ENCODE measurements around the gene PLA2G4B. TPM values are rescaled to one million over a fixed set of nuclear protein-coding genes. Genes with fewer than 3 reads are reported as not detected.

PLA2G4B gene
- total and polyA plus RNA-seq, 2 of the 8 experiments (the other 6 are each of a cell fraction or from before 2014, with no cell fraction given), result 4.2 to 9.2 TPM

- no peaks in the 10 kb centered on the region for H3K9me3 ChIP-seq (ENCODE audit: insufficient read depth in 2 of 2, low read depth in 1 of 2, low read length in 1 of 2)
- 92 to 100% methylated on average over 1 to 9 of the region's 9 CpGs for WGBS, 2 experiments (ENCODE audit: extremely low coverage in 1 of 2, insufficient coverage in 1 of 2, insufficient read length in 1 of 2, insufficient replicate concordance in 2 of 2, low coverage in 1 of 2, low lambda C conversion rate in 2 of 2, missing lambda C conversion rate in 1 of 2)
- no peak overlapping the region; the same call in 1 of the 2 replicates for H2BK5ac ChIP-seq (ENCODE audit: low read depth, low read length)
- FAIRE-seq (no peak), DNase-seq (ENCODE audit: low read depth in 1 of 2, low spot score in 2 of 2) (no peak)
- H4K20me1 ChIP-seq (replicated peaks in 1 of 2; ENCODE audit: control insufficient read depth in 1 of 2, insufficient read depth in 2 of 2, low read length in 2 of 2), result peaks cover 0 to 2% of the 10 kb centered on the region in 2 experiments
- no peak overlapping the region for H3K23ac ChIP-seq (ENCODE audit: insufficient read length)
- H3K79me2 ChIP-seq (ENCODE audit: control insufficient read depth in 1 of 2, insufficient read depth in 2 of 2, low read length in 2 of 2), result no peaks in the 10 kb centered on the region
- H2BK15ac ChIP-seq (ENCODE audit: low read length), result no peak overlapping the region
- no peaks in the 10 kb centered on the region for H3K79me1 ChIP-seq (ENCODE audit: low read depth, low read length)
- no peak overlapping the region for H3K14ac ChIP-seq (ENCODE audit: insufficient read length)
- no peaks in the 10 kb centered on the region for H3K36me3 ChIP-seq (ENCODE audit: control insufficient read depth in 2 of 4, insufficient read depth in 4 of 4, low read length in 3 of 4)
- no peak overlapping the region for H3K4me2 ChIP-seq (ENCODE audit: insufficient read depth in 1 of 2, low read depth in 2 of 2, low read length in 2 of 2)
- no peak overlapping the region for H2AFZ ChIP-seq (ENCODE audit: low read length)
- no peak overlapping the region for H4K5ac ChIP-seq (ENCODE audit: insufficient read length, low read depth, low read length)
- no peaks in the 10 kb centered on the region; a peak in 1 of 7 replicates for H3K4me1 ChIP-seq (replicated peaks in 1 of 4; ENCODE audit: control insufficient read depth in 3 of 4, insufficient read depth in 4 of 4, low read length in 3 of 4)
- no peak overlapping the region for H3K18ac ChIP-seq (ENCODE audit: extremely low read depth, low read length)
- 0 out of 2 replicates have a peak overlapping the region, but pooled peaks have one; percentile 39 for H2AK5ac ChIP-seq (ENCODE audit: low read depth, low read length)
- H3K4me3 ChIP-seq (ENCODE audit: extremely low read depth in 1 of 4, insufficient read depth in 2 of 4, low read depth in 3 of 4, low read length in 4 of 4), result no peak overlapping the region
- no peak overlapping the region for H3K9ac ChIP-seq (replicated peaks in 1 of 4; ENCODE audit: extremely low read depth in 1 of 4, low read depth in 3 of 4, low read length in 3 of 4)
- no peak overlapping the region for H3K4ac ChIP-seq (replicated peaks; ENCODE audit: insufficient read length, low read depth, low read length)
- no peak for TF ChIP-seq SRF (IDR thresholded peaks at IDR 0.05; ENCODE audit: low read depth, low read length)
- H2BK120ac ChIP-seq (replicated peaks; ENCODE audit: low read depth, low read length), result no peak overlapping the region
- H3K56ac ChIP-seq (replicated peaks; ENCODE audit: insufficient read length, low read depth, low read length), result no peak overlapping the region
- no peak overlapping the region for H4K8ac ChIP-seq (ENCODE audit: extremely low read depth, insufficient read depth, low read length)
- ChIA-PET CTCF (ENCODE audit: partially characterized antibody) (interaction anchor here (0.8 to 1.6 kb wide), 2 partner anchors 14 to 60 kb away, joined by 3 to 4 read pairs; no protein-coding TSS in a partner anchor), POLR2A (ENCODE audit: partially characterized antibody) (interaction anchor here (0.6 kb wide), 1 partner anchor 204 kb away, joined by 3 read pairs; no protein-coding TSS in a partner anchor)
- H3K27ac ChIP-seq (ENCODE audit: low read depth, low read length), result no peak overlapping the region
- H2BK20ac ChIP-seq (ENCODE audit: low read length), result no peak overlapping the region
- H4K91ac ChIP-seq (replicated peaks; ENCODE audit: insufficient read length, low read length), result no peak overlapping the region
- no peaks in the 10 kb centered on the region for H3K27me3 ChIP-seq (replicated peaks in 1 of 4; ENCODE audit: control insufficient read depth in 3 of 4, extremely low read depth in 1 of 4, insufficient read depth in 3 of 4, low read length in 3 of 4)
- H3K23me2 ChIP-seq (ENCODE audit: low read depth, low read length), result no peaks in the 10 kb centered on the region
- no peak overlapping the region for H2BK12ac ChIP-seq (ENCODE audit: low read depth, low read length)
These were observed 33.6 kb downstream of the PLA2G4B start for GRCh38 chr15:41872166-41872747.
